K562 (cell line): ENCODE data around the gene ADAMTSL2. TPM values are rescaled to one million over a fixed set of nuclear protein-coding genes. Genes with fewer than 3 reads are reported as not detected.

Experiments
- ATAC-seq: fragments of 200-7000 bp; cut with Tn5 transposase; 3 replicates; pipeline ENCODE4 v1.9.1; 2020; ENCODE audit warnings: moderate library complexity
- BruUV-seq: library from RNA; stranded (reverse); fragments of 400-500 nt; replicated peaks from 2 replicates; lab custom pipeline; 2021; lab: Mats Ljungman, UMichigan
- CTCF ChIA-PET: fragments of 300-600 bp; formaldehyde crosslinking; extraction: SDS; loops from one replicate; lab custom pipeline; 2021; ENCODE audit warnings: low intra/inter-chr PET ratio; lab: Yijun Ruan, JAX
- POLR2A ChIA-PET: fragments of 300-600, 350-650 bp; sonication (Branson Sonifier 250); formaldehyde crosslinking; extraction: SDS; loops from one replicate; lab custom pipeline; 2021; ENCODE audit warnings: antibody characterized with exemption, inconsistent platforms; lab: Yijun Ruan, JAX
- DNase-seq, 4 experiments: peaks; one replicate each; pipeline versions ENCODE4 v3.0.0 to v3.0.0-alpha.2; 2011 to 2018; ENCODE audit warnings: low spot score in 3 of 4, mixed read lengths in 3 of 4; ENCODE audit errors: extremely low read depth in 1 of 4
- FAIRE-seq: peaks from 2 replicates; lab custom pipeline; 2011; peaks lifted over from hg19 to GRCh38; lab: Jason Lieb, UNC
- H2AFZ ChIP-seq: 2 replicates; pipeline ENCODE4 v1.6.0; 2011; ENCODE audit warnings: low read depth, low read length, control low read depth, inconsistent platforms
- H3K27ac ChIP-seq: fragments of 200-600 bp; 3 replicates; pipeline ENCODE4 v1.8.0; 2011; ENCODE audit warnings: low read depth, mild to moderate bottlenecking, control low read depth, inconsistent platforms, low read length, moderate library complexity, mixed read lengths; ENCODE audit errors: extremely low read depth
- H3K27me3 ChIP-seq, 2 experiments: fragments of 300-600 bp in 1 of 2; 2 replicates in 1 of 2; 3 replicates in 1 of 2; pipeline versions ENCODE4 v1.6.0 to v1.8.0; 2011; ENCODE audit warnings: inconsistent platforms in 2 of 2, low read length in 2 of 2, mild to moderate bottlenecking in 1 of 2, mixed read lengths in 1 of 2, moderate library complexity in 1 of 2; ENCODE audit not compliant: control insufficient read depth in 2 of 2, insufficient read depth in 2 of 2
- H3K36me3 ChIP-seq: fragments of 300-600 bp; 3 replicates; pipeline ENCODE4 v1.8.0; 2011; ENCODE audit warnings: mild to moderate bottlenecking, low read length, inconsistent platforms; ENCODE audit not compliant: control insufficient read depth, insufficient read depth
- H3K4me1 ChIP-seq, 2 experiments: fragments of 200-600 bp in 1 of 2; replicated peaks in 1 of 2; 2 replicates in 1 of 2; 3 replicates in 1 of 2; pipeline versions ENCODE4 v1.5.1 to v1.8.0; 2011; ENCODE audit warnings: inconsistent platforms in 2 of 2, low read length in 2 of 2, mild to moderate bottlenecking in 1 of 2, mixed read lengths in 1 of 2, moderate library complexity in 1 of 2; ENCODE audit not compliant: control insufficient read depth in 2 of 2, insufficient read depth in 2 of 2
- H3K4me2 ChIP-seq: 2 replicates; pipeline ENCODE4 v1.6.1; 2011; ENCODE audit warnings: low read length, control low read depth, inconsistent platforms, mixed read lengths; ENCODE audit not compliant: insufficient read depth
- H3K4me3 ChIP-seq: fragments of 200-600 bp; sonication (generic), shearing (Covaris generic); 2 replicates; pipeline ENCODE4 v1.5.1; 2016; ENCODE audit warnings: control low read depth, inconsistent platforms
- H3K79me2 ChIP-seq: fragments of 200-600 bp; 3 replicates; pipeline ENCODE4 v1.8.0; 2011; ENCODE audit warnings: low read length, inconsistent platforms; ENCODE audit not compliant: control insufficient read depth, insufficient read depth
- H3K9ac ChIP-seq, 2 experiments: 2 replicates each; pipeline versions ENCODE4 v1.6.0 to v1.6.1; 2011; ENCODE audit warnings: low read depth in 2 of 2, low read length in 2 of 2, control low read depth in 1 of 2, inconsistent platforms in 1 of 2, mild to moderate bottlenecking in 1 of 2, mixed read lengths in 1 of 2; ENCODE audit not compliant: insufficient read depth in 1 of 2
- H3K9me1 ChIP-seq: one replicate; pipeline ENCODE4 v1.6.0; 2011; ENCODE audit warnings: inconsistent platforms, mild to moderate bottlenecking, low read length, moderate library complexity; ENCODE audit not compliant: control insufficient read depth, insufficient read depth
- H3K9me3 ChIP-seq: replicated peaks from 2 replicates; pipeline ENCODE4 v1.5.1; 2011; ENCODE audit warnings: low read depth, low read length, inconsistent platforms; ENCODE audit not compliant: control insufficient read depth, insufficient read depth
- H4K20me1 ChIP-seq: replicated peaks from 2 replicates; pipeline ENCODE4 v1.6.1; 2011; ENCODE audit warnings: low read length, inconsistent platforms, mixed read lengths; ENCODE audit not compliant: control insufficient read depth, insufficient read depth
- ETV5 ChIP-seq: sonication (generic); formaldehyde crosslinking; IDR thresholded peaks from 2 replicates; pipeline ENCODE4 v1.4.0; 2020; ENCODE audit warnings: low read depth, mild to moderate bottlenecking, missing genetic modification reagents
- NFE2 ChIP-seq: IDR thresholded peaks from 2 replicates; pipeline ENCODE4 v1.6.1; 2014; ENCODE audit warnings: antibody characterized with exemption, low read depth
- RBM15 ChIP-seq: fragments of 200-400 bp; formaldehyde crosslinking; IDR thresholded peaks from 2 replicates; pipeline ENCODE4 v1.6.1; 2018; ENCODE audit warnings: mild to moderate bottlenecking, low read length, moderate library complexity; ENCODE audit not compliant: insufficient read depth
- RCOR1 ChIP-seq, 2 experiments: IDR thresholded peaks; 2 replicates each; pipeline ENCODE4 v1.6.1; 2012; ENCODE audit warnings: low read depth in 2 of 2, low read length in 2 of 2, borderline replicate concordance in 1 of 2, improper control_type of control experiment in 1 of 2
- ZC3H4 ChIP-seq: sonication (generic); formaldehyde crosslinking; IDR thresholded peaks from 2 replicates; pipeline ENCODE4 v1.9.0; 2021; ENCODE audit warnings: missing genetic modification reagents, borderline replicate concordance
- WGBS: fragments of 100-300 bp; shearing (Covaris generic); methylation state at CpG from one replicate; pipeline ENCODE4 v1.1.6; 2016; ENCODE audit warnings: low coverage, mixed read lengths; ENCODE audit not compliant: insufficient coverage; ENCODE audit errors: missing lambda C conversion rate; 5-methylcytosine and 5-hydroxymethylcytosine counted together
- in situ Hi-C: fragments of 300-500 bp; cut with MboI; formaldehyde crosslinking; loops from 4 replicates; pipeline ENCODE4 v1.15.0; 2018; ENCODE audit warnings: inconsistent platforms, mixed read lengths
- intact Hi-C: fragments of 100-400 bp; cut with micrococcal nuclease; formaldehyde crosslinking; loops from 2 replicates; pipeline ENCODE4 v1.14.2; 2022
- polyA plus RNA-seq, 8 experiments: library from polyadenylated mRNA; depleted of rRNA in 4 of 8; stranded (reverse) in 5 of 8; unstranded in 3 of 8; fragments of >200 nt; fragmentation: Nextera tagmentation in 2 of 8; fragmentation: Illumina TruSeq in 1 of 8; extraction: Ambion mirVana in 2 of 8; extraction: Trizol in 1 of 8; gene quantifications; 2 replicates each; pipeline versions ENCODE4 v1.2.1 to v1.2.3, GENCODE V29; 2011 to 2014; ENCODE audit warnings: inconsistent platforms in 1 of 8, missing spikeins in 1 of 8
- total RNA-seq, 7 experiments: library from RNA; depleted of rRNA in 6 of 7; stranded (reverse); fragments of >200 nt in 6 of 7; fragmentation: Illumina TruSeq in 2 of 7; extraction: Trizol in 2 of 7; gene quantifications; 2 replicates each; pipeline versions ENCODE4 v1.2.1 to v1.2.3, GENCODE V29; 2011 to 2021; ENCODE audit warnings: low replicate concordance in 1 of 7
- TF ChIP-seq, protein P1 (sequence below): sonication (generic); formaldehyde crosslinking; IDR thresholded peaks from 2 replicates; pipeline ENCODE4 v1.8.1; 2023; ENCODE audit warnings: mild to moderate bottlenecking, missing genetic modification reagents
- TF ChIP-seq, protein P2 (sequence below): fragments of 450-650 bp; formaldehyde crosslinking; IDR thresholded peaks from 2 replicates; pipeline ENCODE4 v1.4.0; 2020; ENCODE audit warnings: mild to moderate bottlenecking, mixed read lengths
- TF ChIP-seq, protein P3 (sequence below), 3 experiments: fragments of 200-800 bp in 1 of 3; sonication (Bioruptor generic) in 1 of 3; sonication (generic) in 1 of 3; formaldehyde crosslinking in 1 of 3; IDR thresholded peaks; 2 replicates each; pipeline versions ENCODE4 v1.6.1 to v1.8.0; 2016 to 2022; ENCODE audit warnings: mild to moderate bottlenecking in 2 of 3, missing compliant biosample characterization in 2 of 3, missing genetic modification characterization in 2 of 3, missing genetic modification reagents in 1 of 3
- TF ChIP-seq, protein P4 (sequence below), 2 experiments: fragments of 450-650 bp in 1 of 2; IDR thresholded peaks; 2 replicates each; pipeline ENCODE4 v1.6.1; 2011 to 2017; ENCODE audit warnings: low read depth in 2 of 2, antibody characterized with exemption in 1 of 2, borderline replicate concordance in 1 of 2, low read length in 1 of 2, mild to moderate bottlenecking in 1 of 2, mixed read lengths in 1 of 2; ENCODE audit not compliant: control insufficient read depth in 1 of 2

Gene ADAMTSL2
- total and polyA plus RNA-seq, 9 of the 15 experiments (the other 6 are each of a cell fraction or from before 2014, with no cell fraction given): 0.04 TPM; not detected in 8

DNA sequence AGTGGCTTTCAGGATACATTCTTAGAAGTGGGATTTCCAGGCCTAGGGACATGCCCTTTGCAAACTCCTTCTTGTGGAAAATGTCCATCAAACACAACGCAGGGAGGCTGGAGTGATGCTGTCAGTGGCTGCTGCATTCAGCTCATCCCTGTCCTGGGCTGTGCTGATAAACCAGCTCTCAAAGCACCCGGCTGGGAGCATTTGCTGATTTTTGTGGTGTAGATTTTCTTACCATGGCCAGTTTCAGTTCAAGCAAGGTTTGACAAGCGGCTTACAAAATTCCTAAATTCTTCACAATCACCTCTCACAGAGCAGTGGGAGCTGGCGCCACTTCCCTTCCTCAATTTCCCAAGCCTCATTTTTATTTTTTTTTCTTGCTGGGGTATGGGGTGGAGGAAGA is 46.5 kb downstream of the ADAMTSL2 start:
- H3K9me3 ChIP-seq: no peaks in the 10 kb centered on the region
- H3K9me1 ChIP-seq: no peaks in the 10 kb centered on the region
- TF ChIP-seq, protein P1, sequence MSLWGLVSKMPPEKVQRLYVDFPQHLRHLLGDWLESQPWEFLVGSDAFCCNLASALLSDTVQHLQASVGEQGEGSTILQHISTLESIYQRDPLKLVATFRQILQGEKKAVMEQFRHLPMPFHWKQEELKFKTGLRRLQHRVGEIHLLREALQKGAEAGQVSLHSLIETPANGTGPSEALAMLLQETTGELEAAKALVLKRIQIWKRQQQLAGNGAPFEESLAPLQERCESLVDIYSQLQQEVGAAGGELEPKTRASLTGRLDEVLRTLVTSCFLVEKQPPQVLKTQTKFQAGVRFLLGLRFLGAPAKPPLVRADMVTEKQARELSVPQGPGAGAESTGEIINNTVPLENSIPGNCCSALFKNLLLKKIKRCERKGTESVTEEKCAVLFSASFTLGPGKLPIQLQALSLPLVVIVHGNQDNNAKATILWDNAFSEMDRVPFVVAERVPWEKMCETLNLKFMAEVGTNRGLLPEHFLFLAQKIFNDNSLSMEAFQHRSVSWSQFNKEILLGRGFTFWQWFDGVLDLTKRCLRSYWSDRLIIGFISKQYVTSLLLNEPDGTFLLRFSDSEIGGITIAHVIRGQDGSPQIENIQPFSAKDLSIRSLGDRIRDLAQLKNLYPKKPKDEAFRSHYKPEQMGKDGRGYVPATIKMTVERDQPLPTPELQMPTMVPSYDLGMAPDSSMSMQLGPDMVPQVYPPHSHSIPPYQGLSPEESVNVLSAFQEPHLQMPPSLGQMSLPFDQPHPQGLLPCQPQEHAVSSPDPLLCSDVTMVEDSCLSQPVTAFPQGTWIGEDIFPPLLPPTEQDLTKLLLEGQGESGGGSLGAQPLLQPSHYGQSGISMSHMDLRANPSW (CRISPR knock-in tag): no peak
- TF ChIP-seq ETV5 (CRISPR knock-in tag): no peak
- TF ChIP-seq, protein P2, sequence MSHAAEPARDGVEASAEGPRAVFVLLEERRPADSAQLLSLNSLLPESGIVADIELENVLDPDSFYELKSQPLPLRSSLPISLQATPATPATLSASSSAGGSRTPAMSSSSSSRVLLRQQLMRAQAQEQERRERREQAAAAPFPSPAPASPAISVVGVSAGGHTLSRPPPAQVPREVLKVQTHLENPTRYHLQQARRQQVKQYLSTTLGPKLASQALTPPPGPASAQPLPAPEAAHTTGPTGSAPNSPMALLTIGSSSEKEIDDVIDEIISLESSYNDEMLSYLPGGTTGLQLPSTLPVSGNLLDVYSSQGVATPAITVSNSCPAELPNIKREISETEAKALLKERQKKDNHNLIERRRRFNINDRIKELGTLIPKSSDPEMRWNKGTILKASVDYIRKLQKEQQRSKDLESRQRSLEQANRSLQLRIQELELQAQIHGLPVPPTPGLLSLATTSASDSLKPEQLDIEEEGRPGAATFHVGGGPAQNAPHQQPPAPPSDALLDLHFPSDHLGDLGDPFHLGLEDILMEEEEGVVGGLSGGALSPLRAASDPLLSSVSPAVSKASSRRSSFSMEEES (CRISPR knock-in tag): no peak
- TF ChIP-seq, protein P3, sequence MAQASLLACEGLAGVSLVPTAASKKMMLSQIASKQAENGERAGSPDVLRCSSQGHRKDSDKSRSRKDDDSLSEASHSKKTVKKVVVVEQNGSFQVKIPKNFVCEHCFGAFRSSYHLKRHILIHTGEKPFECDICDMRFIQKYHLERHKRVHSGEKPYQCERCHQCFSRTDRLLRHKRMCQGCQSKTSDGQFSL (CRISPR knock-in tag; IDR thresholded peaks at IDR 0.05): no peak
- TF ChIP-seq, protein P3 (tag; IDR thresholded peaks at IDR 0.05): no peak
- no peak for TF ChIP-seq RCOR1 (IDR thresholded peaks at IDR 0.05; ENCODE audit: borderline replicate concordance in 1 of 2, low read depth in 2 of 2, low read length in 2 of 2)
- TF ChIP-seq RBM15: no peak
- TF ChIP-seq, protein P4, sequence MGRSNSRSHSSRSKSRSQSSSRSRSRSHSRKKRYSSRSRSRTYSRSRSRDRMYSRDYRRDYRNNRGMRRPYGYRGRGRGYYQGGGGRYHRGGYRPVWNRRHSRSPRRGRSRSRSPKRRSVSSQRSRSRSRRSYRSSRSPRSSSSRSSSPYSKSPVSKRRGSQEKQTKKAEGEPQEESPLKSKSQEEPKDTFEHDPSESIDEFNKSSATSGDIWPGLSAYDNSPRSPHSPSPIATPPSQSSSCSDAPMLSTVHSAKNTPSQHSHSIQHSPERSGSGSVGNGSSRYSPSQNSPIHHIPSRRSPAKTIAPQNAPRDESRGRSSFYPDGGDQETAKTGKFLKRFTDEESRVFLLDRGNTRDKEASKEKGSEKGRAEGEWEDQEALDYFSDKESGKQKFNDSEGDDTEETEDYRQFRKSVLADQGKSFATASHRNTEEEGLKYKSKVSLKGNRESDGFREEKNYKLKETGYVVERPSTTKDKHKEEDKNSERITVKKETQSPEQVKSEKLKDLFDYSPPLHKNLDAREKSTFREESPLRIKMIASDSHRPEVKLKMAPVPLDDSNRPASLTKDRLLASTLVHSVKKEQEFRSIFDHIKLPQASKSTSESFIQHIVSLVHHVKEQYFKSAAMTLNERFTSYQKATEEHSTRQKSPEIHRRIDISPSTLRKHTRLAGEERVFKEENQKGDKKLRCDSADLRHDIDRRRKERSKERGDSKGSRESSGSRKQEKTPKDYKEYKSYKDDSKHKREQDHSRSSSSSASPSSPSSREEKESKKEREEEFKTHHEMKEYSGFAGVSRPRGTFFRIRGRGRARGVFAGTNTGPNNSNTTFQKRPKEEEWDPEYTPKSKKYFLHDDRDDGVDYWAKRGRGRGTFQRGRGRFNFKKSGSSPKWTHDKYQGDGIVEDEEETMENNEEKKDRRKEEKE (IDR thresholded peaks at IDR 0.05; ENCODE audit: borderline replicate concordance in 1 of 2, control insufficient read depth in 1 of 2, low read depth in 2 of 2, low read length in 1 of 2): no peak
- no peak for TF ChIP-seq NFE2
- no peak for TF ChIP-seq ZC3H4 (CRISPR knock-in tag)
- intact Hi-C loops: no loop called here
- H3K4me2 ChIP-seq: no peak overlapping the region
- H3K4me3 ChIP-seq: no peak overlapping the region
- H3K27me3 ChIP-seq: peaks cover 43 to 89% of the 10 kb centered on the region in 2 experiments; a peak in 4 of 5 replicates
- no peaks in the 10 kb centered on the region for H3K79me2 ChIP-seq
- no TSS peak for BruUV-seq
- ChIA-PET POLR2A (no interaction called here), CTCF (no interaction called here)
- H4K20me1 ChIP-seq: peaks cover 12% of the 10 kb centered on the region
- FAIRE-seq: no peak
- H3K4me1 ChIP-seq: peaks cover 0 to 16% of the 10 kb centered on the region in 2 experiments; a peak in 2 of 5 replicates
- H3K36me3 ChIP-seq: no peaks in the 10 kb centered on the region
- H3K27ac ChIP-seq: no peak overlapping the region
- no peak for DNase-seq
- no peak overlapping the region for H3K9ac ChIP-seq
- ATAC-seq: no peak
- no peak overlapping the region for H2AFZ ChIP-seq
- in situ Hi-C loops: no loop called here
- 4% methylated on average over 4 of the region's 4 CpGs for WGBS
